ENCODE results near the gene GIPC2. TPM values are rescaled to one million over a fixed set of nuclear protein-coding genes. Genes with fewer than 3 reads are reported as not detected.

GIPC2 gene
- polyA plus RNA-seq, 1 experiment: 0.04 TPM

- ChIA-PET CTCF (interaction anchor here (0.7 to 4.9 kb wide), 16 partner anchors 8 to 541 kb away, joined by 3 to 104 read pairs (median 6); partner anchors contain the start of gene IFI44L), POLR2A (no interaction called here)
Observed at GRCh38 chr1:78132174-78132947, 86.6 kb downstream of the GIPC2 start.

GRCh38 chr1:78132948-78133322 is 87.2 kb downstream of the GIPC2 start:
- no peak for TF ChIP-seq CTCF (IDR thresholded peaks at IDR 0.05; ENCODE audit: insufficient read depth, low read depth, low read length)
- Histone ChIP-seq H3K4me3 (ENCODE audit: low read depth, low read length) (no peak overlapping the region), H3K27me3 (ENCODE audit: control insufficient read depth, insufficient read depth, low read length) (no peaks in the 10 kb centered on the region), H3K36me3 (ENCODE audit: control insufficient read depth, insufficient read depth, low read length) (no peaks in the 10 kb centered on the region)
- ChIA-PET POLR2A (no interaction called here), CTCF (interaction anchor here (0.9 to 4.9 kb wide), 7 partner anchors 9 to 484 kb away, joined by 3 to 104 read pairs (median 15); no protein-coding TSS in a partner anchor)
- no peak for DNase-seq (ENCODE audit: low read depth)

More at GRCh38 chr1:78132174-78132947, 86.6 kb downstream of the GIPC2 start:
- Histone ChIP-seq H3K4me3 (ENCODE audit: low read depth, low read length) (no peak overlapping the region), H3K27me3 (ENCODE audit: control insufficient read depth, insufficient read depth, low read length) (no peaks in the 10 kb centered on the region), H3K36me3 (ENCODE audit: control insufficient read depth, insufficient read depth, low read length) (no peaks in the 10 kb centered on the region)
- TF ChIP-seq CTCF (IDR thresholded peaks at IDR 0.05; ENCODE audit: insufficient read depth, low read depth, low read length): no peak
- no peak for DNase-seq (ENCODE audit: low read depth)

- CTCF ChIA-PET: interaction anchor here (1.8 kb wide), 1 partner anchor 471 kb away, joined by 14 read pairs; no protein-coding TSS in a partner anchor
Observed at GRCh38 chr1:78136680-78137079, 90.9 kb downstream of the GIPC2 start.

GRCh38 chr1:78141531-78142231 is 95.9 kb downstream of the GIPC2 start:
- Histone ChIP-seq H3K27me3 (ENCODE audit: control insufficient read depth, insufficient read depth, low read length) (no peaks in the 10 kb centered on the region), H3K36me3 (ENCODE audit: control insufficient read depth, insufficient read depth, low read length) (no peaks in the 10 kb centered on the region), H3K4me3 (ENCODE audit: low read depth, low read length) (no peak overlapping the region)
- ChIA-PET CTCF (interaction anchor here (1.1 to 7.2 kb wide), 4 partner anchors 9 to 476 kb away, joined by 5 to 78 read pairs (median 8); no protein-coding TSS in a partner anchor), POLR2A (no interaction called here)
- no peak for DNase-seq (ENCODE audit: low read depth)
- TF ChIP-seq CTCF (IDR thresholded peaks at IDR 0.05; ENCODE audit: insufficient read depth, low read depth, low read length): no peak

More at GRCh38 chr1:78136680-78137079, 90.9 kb downstream of the GIPC2 start:
- TF ChIP-seq CTCF (IDR thresholded peaks at IDR 0.05; ENCODE audit: insufficient read depth, low read depth, low read length): no peak
- DNase-seq (ENCODE audit: low read depth): no peak
- H3K36me3 ChIP-seq (ENCODE audit: control insufficient read depth, insufficient read depth, low read length): no peaks in the 10 kb centered on the region
- H3K4me3 ChIP-seq (ENCODE audit: low read depth, low read length): no peak overlapping the region
- H3K27me3 ChIP-seq (ENCODE audit: control insufficient read depth, insufficient read depth, low read length): no peaks in the 10 kb centered on the region
- POLR2A ChIA-PET: no interaction called here

GRCh38 chr1:78142736-78143135 is 97.0 kb downstream of the GIPC2 start:
- Histone ChIP-seq H3K4me3 (ENCODE audit: low read depth, low read length) (no peak overlapping the region), H3K27me3 (ENCODE audit: control insufficient read depth, insufficient read depth, low read length) (no peaks in the 10 kb centered on the region), H3K36me3 (ENCODE audit: control insufficient read depth, insufficient read depth, low read length) (no peaks in the 10 kb centered on the region)
- DNase-seq (ENCODE audit: low read depth): no peak
- ChIA-PET POLR2A (no interaction called here), CTCF (interaction anchor here (0.6 to 7.2 kb wide), 5 partner anchors 10 to 475 kb away, joined by 4 to 78 read pairs (median 5); no protein-coding TSS in a partner anchor)
- no peak for TF ChIP-seq CTCF (IDR thresholded peaks at IDR 0.05; ENCODE audit: insufficient read depth, low read depth, low read length)
